Fibroblast of lung (primary cell): ENCODE measurements around the gene HEG1.

Experiments used
- CTCF ChIP-seq, 2 donors: IDR thresholded peaks in 1 of 2; conservative IDR thresholded peaks in 1 of 2; 1 replicate in 1 of 2; 2 replicates in 1 of 2; pipeline ENCODE4 v1.5.1; 2011 to 2012; ENCODE audit warnings: low read length in 2 of 2, control low read depth in 1 of 2, inconsistent platforms in 1 of 2, low read depth in 1 of 2, mild to moderate bottlenecking in 1 of 2
- EZH2 ChIP-seq: IDR thresholded peaks from 2 replicates; pipeline ENCODE4 v1.5.1; 2012; ENCODE audit warnings: low read length, control low read depth, mild to moderate bottlenecking; ENCODE audit errors: missing control alignments

- TF ChIP-seq CTCF (conservative IDR thresholded peaks at IDR 0.05 in 1 of 2, IDR thresholded peaks at IDR 0.05 in 1 of 2; ENCODE audit: low read depth in 1 of 2, low read length in 2 of 2) (no peak), EZH2 (no peak)
These were observed 131.1 kb downstream of the HEG1 start for GRCh38 chr3:124924741-124925140.
